Gastroesophageal sphincter (tissue), 4 donors: ENCODE measurements around the gene EDAR. TPM values are rescaled to one million over a fixed set of nuclear protein-coding genes. Genes with fewer than 3 reads are reported as not detected.

Experiments used
- ATAC-seq: fragments of 150-250 bp; one replicate; pipeline ENCODE4 v1.9.1; 2016; ENCODE audit warnings: mild to moderate bottlenecking, moderate library complexity
- H3K27ac ChIP-seq, 4 donors: fragments of 200-600 bp; sonication (generic) in 3 of 4; 1 replicate in 3 of 4; 2 replicates in 1 of 4; pipeline ENCODE4 v1.5.1; 2016 to 2019
- H3K27me3 ChIP-seq: fragments of 200-600 bp; sonication (generic); one replicate; pipeline ENCODE4 v1.5.1; 2019
- H3K36me3 ChIP-seq, 2 donors: fragments of 200-600 bp; sonication (generic); one replicate each; pipeline ENCODE4 v1.5.1; 2019; ENCODE audit warnings: control low read depth in 1 of 2
- H3K4me1 ChIP-seq, 3 donors: fragments of 200-600 bp; sonication (generic); 1 replicate in 2 of 3; 2 replicates in 1 of 3; pipeline ENCODE4 v1.5.1; 2016 to 2019; ENCODE audit warnings: control low read depth in 2 of 3
- H3K4me3 ChIP-seq, 2 donors: fragments of 200-600 bp; sonication (generic); one replicate each; pipeline ENCODE4 v1.5.1; 2019; ENCODE audit warnings: mild to moderate bottlenecking in 1 of 2, moderate library complexity in 1 of 2
- H3K9me3 ChIP-seq, 3 donors: fragments of 200-600 bp; sonication (generic); one replicate each; pipeline ENCODE4 v1.5.1; 2017 to 2019; ENCODE audit warnings: control low read depth in 2 of 3
- EP300 ChIP-seq: sonication (generic); formaldehyde crosslinking; IDR thresholded peaks from one replicate; pipeline ENCODE4 v1.6.1; 2017; ENCODE audit warnings: antibody characterized with exemption, mild to moderate bottlenecking
- POLR2A ChIP-seq, 2 donors: fragments of 450-650 bp; IDR thresholded peaks; one replicate each; pipeline ENCODE4 v1.6.1; 2017; ENCODE audit warnings: antibody characterized with exemption in 2 of 2, mild to moderate bottlenecking in 2 of 2, moderate library complexity in 1 of 2
- POLR2AphosphoS5 ChIP-seq: sonication (generic); formaldehyde crosslinking; IDR thresholded peaks from one replicate; pipeline ENCODE4 v1.6.1; 2017; ENCODE audit warnings: antibody characterized with exemption
- WGBS, 2 donors: methylation state at CpG; one replicate each; pipeline ENCODE4 v1.1.5; 2018; ENCODE audit warnings: low coverage in 1 of 2; 5-methylcytosine and 5-hydroxymethylcytosine counted together
- total RNA-seq, 4 donors: library from RNA; depleted of rRNA; stranded (reverse); fragments of >200 nt; gene quantifications; one replicate each; pipeline ENCODE4 v1.1.0, GENCODE V29; 2016
- TF ChIP-seq, protein P1 (sequence below), 4 experiments: fragments of 200-600 bp in 2 of 4; fragments of 450-650 bp in 2 of 4; sonication (generic) in 1 of 4; IDR thresholded peaks; one replicate each; pipeline ENCODE4 v1.5.1; 2017 to 2019; ENCODE audit warnings: antibody characterized with exemption in 4 of 4, mild to moderate bottlenecking in 2 of 4, moderate library complexity in 2 of 4

EDAR gene
- total RNA-seq, 4 donors from 2014 or later: 0.92 TPM; not detected in 3

DNA sequence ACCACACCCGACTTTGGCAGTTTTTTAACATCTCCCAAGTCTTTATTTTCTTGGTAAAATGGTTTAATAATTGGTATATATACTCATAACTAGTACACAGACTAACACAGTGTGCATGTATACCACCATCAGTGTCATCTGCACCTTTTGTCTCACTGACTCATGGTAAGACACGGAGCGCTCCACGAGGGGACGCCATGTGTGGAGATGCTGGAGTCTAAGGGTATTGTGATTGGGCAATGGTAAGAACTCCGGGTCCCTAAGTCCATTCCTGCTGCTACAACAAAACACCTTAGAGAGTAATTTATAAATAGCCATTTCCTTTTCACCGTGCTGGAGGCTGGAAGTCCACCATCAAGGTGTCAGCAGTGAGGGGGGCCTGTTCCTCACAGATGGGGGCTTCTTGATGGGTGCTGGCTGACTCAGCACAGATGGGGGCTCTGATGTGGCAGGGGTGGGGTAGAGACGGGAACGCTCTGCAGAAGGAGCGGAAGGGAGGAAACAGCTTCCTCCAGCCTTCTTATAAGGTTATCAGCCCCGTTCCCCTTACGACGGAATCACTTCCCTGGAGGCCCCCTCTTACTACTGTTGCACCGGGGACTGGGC is 42.0 kb upstream of the EDAR start:
- Histone ChIP-seq H3K4me3 (peak overlapping the region in 1 of 2 donors; percentile 49), H3K4me1 (peaks cover 0 to 18% (median 0%) of the 10 kb centered on the region in 3 donors), H3K27ac (peak overlapping the region in 1 of 4 donors; percentile 27), H3K9me3 (no peaks in the 10 kb centered on the region), H3K36me3 (no peaks in the 10 kb centered on the region), H3K27me3 (no peaks in the 10 kb centered on the region)
- no peak for ATAC-seq
- WGBS, 2 donors: 71 to 75% methylated on average over 5 to 8 of the region's 14 CpGs
- no peak for TF ChIP-seq EP300
- TF ChIP-seq POLR2A (IDR thresholded peaks at IDR 0.05): no peak
- TF ChIP-seq, protein P1, sequence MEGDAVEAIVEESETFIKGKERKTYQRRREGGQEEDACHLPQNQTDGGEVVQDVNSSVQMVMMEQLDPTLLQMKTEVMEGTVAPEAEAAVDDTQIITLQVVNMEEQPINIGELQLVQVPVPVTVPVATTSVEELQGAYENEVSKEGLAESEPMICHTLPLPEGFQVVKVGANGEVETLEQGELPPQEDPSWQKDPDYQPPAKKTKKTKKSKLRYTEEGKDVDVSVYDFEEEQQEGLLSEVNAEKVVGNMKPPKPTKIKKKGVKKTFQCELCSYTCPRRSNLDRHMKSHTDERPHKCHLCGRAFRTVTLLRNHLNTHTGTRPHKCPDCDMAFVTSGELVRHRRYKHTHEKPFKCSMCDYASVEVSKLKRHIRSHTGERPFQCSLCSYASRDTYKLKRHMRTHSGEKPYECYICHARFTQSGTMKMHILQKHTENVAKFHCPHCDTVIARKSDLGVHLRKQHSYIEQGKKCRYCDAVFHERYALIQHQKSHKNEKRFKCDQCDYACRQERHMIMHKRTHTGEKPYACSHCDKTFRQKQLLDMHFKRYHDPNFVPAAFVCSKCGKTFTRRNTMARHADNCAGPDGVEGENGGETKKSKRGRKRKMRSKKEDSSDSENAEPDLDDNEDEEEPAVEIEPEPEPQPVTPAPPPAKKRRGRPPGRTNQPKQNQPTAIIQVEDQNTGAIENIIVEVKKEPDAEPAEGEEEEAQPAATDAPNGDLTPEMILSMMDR (IDR thresholded peaks at IDR 0.05): no peak
- no peak for TF ChIP-seq POLR2AphosphoS5

DNA sequence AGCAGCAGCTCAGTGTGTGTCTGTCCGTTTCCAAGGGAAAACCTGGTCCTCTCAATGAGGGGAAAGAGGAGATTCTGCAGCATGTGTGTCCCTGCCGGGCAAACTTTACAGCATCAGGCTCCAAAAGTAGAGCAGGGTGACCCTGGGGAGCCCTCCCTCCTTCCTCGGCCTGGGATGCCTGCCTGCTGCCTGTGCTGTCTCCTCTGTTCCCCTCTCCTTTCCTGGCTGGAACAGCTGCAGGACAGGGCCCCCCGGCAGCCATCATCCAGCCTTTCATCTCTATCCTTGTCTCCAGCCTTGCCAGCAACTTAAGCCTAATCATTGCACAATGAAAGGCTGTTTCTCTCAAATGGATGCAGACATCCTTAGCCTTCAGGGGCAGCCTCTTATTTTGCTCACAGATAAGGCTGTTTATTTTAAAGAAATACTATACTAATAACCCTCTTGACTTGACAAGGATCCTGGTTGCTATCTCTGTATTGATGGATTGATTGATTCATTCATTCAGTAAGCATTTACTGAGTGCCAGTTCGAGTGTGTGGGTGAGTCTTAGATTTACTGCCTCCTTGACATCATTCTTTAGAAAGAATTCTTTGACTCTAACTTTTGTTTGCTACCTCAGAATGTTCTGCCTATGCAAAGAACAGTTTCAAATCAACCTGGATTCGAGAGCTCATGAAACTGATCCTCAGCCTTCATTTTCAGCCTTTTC is 40.6 kb upstream of the EDAR start:
- Histone ChIP-seq H3K4me1 (peaks cover 0 to 18% (median 0%) of the 10 kb centered on the region in 3 donors), H3K9me3 (no peaks in the 10 kb centered on the region), H3K27ac (no peak overlapping the region), H3K4me3 (no peak overlapping the region), H3K27me3 (no peaks in the 10 kb centered on the region), H3K36me3 (no peaks in the 10 kb centered on the region)
- ATAC-seq: no peak
- WGBS, 2 donors: 86 to 91% methylated on average over 2 to 3 of the region's 6 CpGs
- TF ChIP-seq POLR2A (IDR thresholded peaks at IDR 0.05) (no peak), EP300 (no peak), POLR2AphosphoS5 (no peak)
- TF ChIP-seq, protein P1 (IDR thresholded peaks at IDR 0.05): no peak

DNA sequence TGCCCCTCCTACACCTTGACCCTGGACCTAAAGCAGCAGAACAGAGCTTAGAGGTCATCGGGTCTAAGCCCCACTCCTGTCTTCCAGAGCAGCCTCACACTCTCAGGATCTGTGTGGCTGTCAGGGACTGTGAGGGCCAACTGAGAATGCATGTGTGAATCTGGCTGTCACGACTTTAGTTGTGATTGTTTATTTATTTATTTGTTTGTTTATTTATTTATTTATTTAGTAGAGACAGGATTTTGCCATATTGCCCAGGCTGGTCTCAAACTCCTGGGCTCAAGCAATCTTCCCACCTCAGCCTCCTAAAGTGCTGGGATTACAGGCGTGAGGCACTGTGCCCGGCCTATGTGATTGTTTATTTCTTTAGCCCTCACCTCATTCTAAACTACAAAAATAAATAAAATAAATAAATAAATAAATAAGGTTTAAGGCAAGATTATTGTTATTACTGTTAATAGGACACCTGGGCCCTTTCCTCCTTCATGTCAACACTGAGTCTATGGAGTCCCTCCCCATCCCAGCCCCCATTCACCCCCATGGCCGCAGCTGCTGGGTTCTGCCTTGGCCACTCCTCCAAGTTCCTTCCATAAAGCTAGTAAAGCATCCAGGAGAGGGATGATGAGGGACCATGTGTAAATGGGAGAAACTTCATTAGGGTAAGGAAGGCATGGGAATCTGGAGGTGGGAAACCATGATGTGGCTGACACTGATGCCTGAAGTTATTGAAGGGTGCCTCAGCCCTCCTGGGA is 39.9 kb upstream of the EDAR start:
- Histone ChIP-seq H3K27me3 (no peaks in the 10 kb centered on the region), H3K4me3 (no peak overlapping the region), H3K9me3 (no peaks in the 10 kb centered on the region), H3K36me3 (no peaks in the 10 kb centered on the region), H3K4me1 (peaks cover 0 to 18% (median 0%) of the 10 kb centered on the region in 3 donors), H3K27ac (no peak overlapping the region)
- ATAC-seq: no peak
- TF ChIP-seq, protein P1 (IDR thresholded peaks at IDR 0.05): no peak
- no peak for TF ChIP-seq EP300
- TF ChIP-seq POLR2A (IDR thresholded peaks at IDR 0.05): no peak
- no peak for TF ChIP-seq POLR2AphosphoS5
- 60 to 75% methylated on average over 2 to 5 of the region's 5 CpGs for WGBS, 2 donors

DNA sequence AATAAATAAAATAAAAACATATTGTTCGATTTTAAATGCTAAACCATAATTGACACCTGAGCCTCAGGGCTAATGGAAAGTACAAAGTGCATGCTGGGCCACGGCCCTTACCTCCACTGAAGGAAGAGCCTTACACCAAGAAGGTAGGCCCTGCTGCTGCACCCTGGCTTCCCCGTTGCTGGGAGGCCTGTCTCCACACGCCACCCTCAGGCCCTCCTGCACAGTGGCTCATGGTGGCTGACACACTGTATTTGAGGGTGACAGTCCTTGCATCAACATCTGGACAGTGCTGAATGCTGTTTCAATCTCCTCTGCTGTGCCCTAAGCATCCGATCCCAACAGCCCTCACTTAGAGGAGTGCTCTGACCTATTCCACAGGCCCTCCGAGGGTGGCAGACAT is 39.3 kb upstream of the EDAR start:
- TF ChIP-seq POLR2A (IDR thresholded peaks at IDR 0.05) (no peak), EP300 (no peak), POLR2AphosphoS5 (no peak)
- TF ChIP-seq, protein P1 (IDR thresholded peaks at IDR 0.05): no peak

More for the DNA sequence above, 39.3 kb upstream of the EDAR start:
- no peaks in the 10 kb centered on the region for H3K36me3 ChIP-seq
- no peak overlapping the region for H3K27ac ChIP-seq
- no peaks in the 10 kb centered on the region for H3K27me3 ChIP-seq
- peaks cover 0 to 18% (median 0%) of the 10 kb centered on the region in 3 donors for H3K4me1 ChIP-seq
- ATAC-seq: no peak
- WGBS, 2 donors: 97% methylated on average over 3 of the region's 6 CpGs; no CpG with 5 or more reads in 1 of the 2 donors
- no peaks in the 10 kb centered on the region for H3K9me3 ChIP-seq
- H3K4me3 ChIP-seq: no peak overlapping the region
